OCI-LY7 (cell line): ENCODE measurements around the gene OR1J4.

ENCODE experiments used
- EZH2phosphoT487 ChIP-seq: fragments of 200-600 bp; sonication (generic); IDR thresholded peaks from 2 replicates; pipeline ENCODE4 v1.6.1; 2018; ENCODE audit warnings: low read depth, borderline replicate concordance, mild to moderate bottlenecking, mixed run types, antibody characterized with exemption, low read length, moderate library complexity, mixed read lengths
- TF ChIP-seq, protein P1 (sequence below): fragments of 200-600 bp; sonication (generic); conservative IDR thresholded peaks from 2 replicates; pipeline ENCODE4 v1.5.1; 2014; ENCODE audit warnings: mild to moderate bottlenecking, antibody characterized with exemption, low read length, moderate library complexity, mixed read lengths

- TF ChIP-seq, protein P1, sequence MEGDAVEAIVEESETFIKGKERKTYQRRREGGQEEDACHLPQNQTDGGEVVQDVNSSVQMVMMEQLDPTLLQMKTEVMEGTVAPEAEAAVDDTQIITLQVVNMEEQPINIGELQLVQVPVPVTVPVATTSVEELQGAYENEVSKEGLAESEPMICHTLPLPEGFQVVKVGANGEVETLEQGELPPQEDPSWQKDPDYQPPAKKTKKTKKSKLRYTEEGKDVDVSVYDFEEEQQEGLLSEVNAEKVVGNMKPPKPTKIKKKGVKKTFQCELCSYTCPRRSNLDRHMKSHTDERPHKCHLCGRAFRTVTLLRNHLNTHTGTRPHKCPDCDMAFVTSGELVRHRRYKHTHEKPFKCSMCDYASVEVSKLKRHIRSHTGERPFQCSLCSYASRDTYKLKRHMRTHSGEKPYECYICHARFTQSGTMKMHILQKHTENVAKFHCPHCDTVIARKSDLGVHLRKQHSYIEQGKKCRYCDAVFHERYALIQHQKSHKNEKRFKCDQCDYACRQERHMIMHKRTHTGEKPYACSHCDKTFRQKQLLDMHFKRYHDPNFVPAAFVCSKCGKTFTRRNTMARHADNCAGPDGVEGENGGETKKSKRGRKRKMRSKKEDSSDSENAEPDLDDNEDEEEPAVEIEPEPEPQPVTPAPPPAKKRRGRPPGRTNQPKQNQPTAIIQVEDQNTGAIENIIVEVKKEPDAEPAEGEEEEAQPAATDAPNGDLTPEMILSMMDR, result no peak
- TF ChIP-seq EZH2phosphoT487, result no peak
These were observed 715 bp upstream of the OR1J4 start for GRCh38 chr9:122518226-122518625.
